Astrocyte (in vitro differentiated cells and primary cell): Measurements from ENCODE around the gene SNAI3.

Experiments used
- CTCF ChIP-seq: IDR thresholded peaks from 2 replicates; pipeline ENCODE4 v1.5.1; 2011; ENCODE audit warnings: low read depth, mild to moderate bottlenecking, inconsistent platforms, low read length, moderate library complexity; ENCODE audit not compliant: insufficient read depth
- EZH2 ChIP-seq: IDR thresholded peaks from 2 replicates; pipeline ENCODE4 v1.6.1; 2012; ENCODE audit warnings: mild to moderate bottlenecking, low read length, inconsistent platforms; ENCODE audit not compliant: insufficient read depth

- TF ChIP-seq CTCF (no peak), EZH2 (no peak)
These were observed at the start of gene SNAI3 for GRCh38 chr16:88686439-88687253.
